DND-41 (cell line): Measurements from ENCODE around the gene RUNX1.

Experiments used
- ATAC-seq: fragments of 200-7000 bp; cut with Tn5 transposase; 3 replicates; pipeline ENCODE4 v1.9.1; 2021; ENCODE audit warnings: low read depth; ENCODE audit not compliant: insufficient read depth
- DNase-seq: peaks from one replicate; pipeline ENCODE4 v3.0.0-alpha.2; 2020
- H2AFZ ChIP-seq: 2 replicates; pipeline ENCODE4 v1.6.0; 2012; ENCODE audit warnings: low read depth, low read length
- H3K27ac ChIP-seq: 2 replicates; pipeline ENCODE4 v1.5.1; 2012; ENCODE audit warnings: low read length, inconsistent platforms
- H3K27me3 ChIP-seq: fragments of 200-600 bp; sonication (generic); 2 replicates; pipeline ENCODE4 v1.6.0; 2012; ENCODE audit warnings: low read length, mild to moderate bottlenecking, inconsistent platforms; ENCODE audit not compliant: insufficient read depth, poor library complexity
- H3K36me3 ChIP-seq: 2 replicates; pipeline ENCODE4 v1.5.1; 2012; ENCODE audit warnings: low read length, inconsistent platforms; ENCODE audit not compliant: insufficient read depth
- H3K4me1 ChIP-seq: 2 replicates; pipeline ENCODE4 v1.5.1; 2012; ENCODE audit warnings: mild to moderate bottlenecking, low read length; ENCODE audit not compliant: insufficient read depth
- H3K4me2 ChIP-seq: 2 replicates; pipeline ENCODE4 v1.6.0; 2012; ENCODE audit warnings: mild to moderate bottlenecking, moderate library complexity, low read length, inconsistent platforms; ENCODE audit not compliant: insufficient read depth
- H3K4me3 ChIP-seq, 2 experiments: fragments of 200-600 bp in 1 of 2; shearing (Covaris generic) in 1 of 2; 2 replicates each; pipeline ENCODE4 v1.5.1; 2012 to 2016; ENCODE audit warnings: inconsistent platforms in 2 of 2, low read length in 2 of 2, mild to moderate bottlenecking in 2 of 2, low read depth in 1 of 2, moderate library complexity in 1 of 2
- H3K79me2 ChIP-seq: 2 replicates; pipeline ENCODE4 v1.6.0; 2012; ENCODE audit warnings: low read length, inconsistent platforms; ENCODE audit not compliant: insufficient read depth
- H3K9ac ChIP-seq: 2 replicates; pipeline ENCODE4 v1.6.0; 2012; ENCODE audit warnings: low read depth, mild to moderate bottlenecking, inconsistent platforms, low read length, moderate library complexity
- H3K9me3 ChIP-seq: 2 replicates; pipeline ENCODE4 v1.5.1; 2012; ENCODE audit warnings: low read length, moderate library complexity, mild to moderate bottlenecking, inconsistent platforms; ENCODE audit not compliant: insufficient read depth, severe bottlenecking
- H4K20me1 ChIP-seq: 2 replicates; pipeline ENCODE4 v1.6.0; 2012; ENCODE audit warnings: low read length; ENCODE audit not compliant: insufficient read depth
- EZH2 ChIP-seq: IDR thresholded peaks from 3 replicates; pipeline ENCODE4 v1.6.1; 2012; ENCODE audit warnings: borderline replicate concordance, low read depth, mild to moderate bottlenecking, moderate library complexity, low read length, inconsistent platforms; ENCODE audit not compliant: severe bottlenecking
- TF ChIP-seq, protein P1 (sequence below): IDR thresholded peaks from 2 replicates; pipeline ENCODE4 v1.5.1; 2012; ENCODE audit warnings: borderline replicate concordance, low read length, moderate library complexity, mild to moderate bottlenecking; ENCODE audit not compliant: poor library complexity, severe bottlenecking; ENCODE audit errors: extremely low read depth

Gene RUNX1

DNA sequence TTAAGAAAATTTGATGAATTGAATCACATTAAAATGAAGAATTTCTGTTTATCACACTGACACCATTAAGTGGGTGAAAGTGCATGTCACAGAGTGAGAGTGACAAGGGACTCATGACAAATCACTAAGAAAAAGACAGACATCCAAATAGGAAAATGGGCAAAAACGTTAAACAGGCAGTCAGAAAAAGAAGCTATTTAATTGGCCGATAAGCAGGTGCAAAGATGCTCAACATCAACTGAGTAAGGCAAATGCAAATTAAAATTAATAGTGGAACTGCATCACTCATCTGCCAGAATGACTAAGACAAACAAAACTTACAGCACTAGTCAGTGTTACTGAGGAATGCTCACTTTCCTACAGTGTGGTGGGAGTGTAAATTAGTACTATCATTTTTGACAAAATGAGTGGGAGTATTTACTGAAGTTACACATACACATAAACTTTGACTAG, 39.2 kb upstream of the RUNX1 start:
- DNase-seq (no peak), ATAC-seq (no peak)
- Histone ChIP-seq H3K9ac (no peak overlapping the region), H3K36me3 (no peaks in the 10 kb centered on the region), H3K79me2 (no peaks in the 10 kb centered on the region), H3K9me3 (no peaks in the 10 kb centered on the region), H3K27me3 (no peaks in the 10 kb centered on the region), H3K4me1 (no peaks in the 10 kb centered on the region), H4K20me1 (no peaks in the 10 kb centered on the region), H3K4me3 (no peak overlapping the region), H3K4me2 (no peak overlapping the region), H3K27ac (no peak overlapping the region), H2AFZ (no peak overlapping the region)
- no peak for TF ChIP-seq EZH2
- TF ChIP-seq, protein P1, sequence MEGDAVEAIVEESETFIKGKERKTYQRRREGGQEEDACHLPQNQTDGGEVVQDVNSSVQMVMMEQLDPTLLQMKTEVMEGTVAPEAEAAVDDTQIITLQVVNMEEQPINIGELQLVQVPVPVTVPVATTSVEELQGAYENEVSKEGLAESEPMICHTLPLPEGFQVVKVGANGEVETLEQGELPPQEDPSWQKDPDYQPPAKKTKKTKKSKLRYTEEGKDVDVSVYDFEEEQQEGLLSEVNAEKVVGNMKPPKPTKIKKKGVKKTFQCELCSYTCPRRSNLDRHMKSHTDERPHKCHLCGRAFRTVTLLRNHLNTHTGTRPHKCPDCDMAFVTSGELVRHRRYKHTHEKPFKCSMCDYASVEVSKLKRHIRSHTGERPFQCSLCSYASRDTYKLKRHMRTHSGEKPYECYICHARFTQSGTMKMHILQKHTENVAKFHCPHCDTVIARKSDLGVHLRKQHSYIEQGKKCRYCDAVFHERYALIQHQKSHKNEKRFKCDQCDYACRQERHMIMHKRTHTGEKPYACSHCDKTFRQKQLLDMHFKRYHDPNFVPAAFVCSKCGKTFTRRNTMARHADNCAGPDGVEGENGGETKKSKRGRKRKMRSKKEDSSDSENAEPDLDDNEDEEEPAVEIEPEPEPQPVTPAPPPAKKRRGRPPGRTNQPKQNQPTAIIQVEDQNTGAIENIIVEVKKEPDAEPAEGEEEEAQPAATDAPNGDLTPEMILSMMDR = no peak

DNA sequence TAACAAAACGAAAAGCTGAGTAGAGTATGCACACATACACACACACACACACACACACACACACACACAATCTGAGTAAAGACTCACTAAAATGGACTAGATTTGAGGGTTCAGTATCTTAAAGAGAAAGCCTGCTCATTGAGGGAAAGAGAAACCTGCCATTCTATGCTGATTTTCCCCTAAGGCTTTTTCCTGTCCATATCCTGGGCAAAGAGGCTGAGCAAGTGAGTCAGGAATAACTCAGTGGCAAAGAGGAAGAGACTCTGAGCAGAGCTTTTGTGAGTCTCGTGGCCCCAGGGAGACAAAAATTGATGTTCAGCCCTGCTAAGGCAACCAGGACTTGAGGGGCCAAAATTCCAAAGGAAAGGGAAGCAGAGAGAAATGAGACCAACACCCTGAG, 37.3 kb upstream of the RUNX1 start:
- no peak overlapping the region for H3K4me3 ChIP-seq
- no peak for DNase-seq
- ATAC-seq = no peak
- no peaks in the 10 kb centered on the region for H3K9me3 ChIP-seq
- no peaks in the 10 kb centered on the region for H3K79me2 ChIP-seq
- H3K27me3 ChIP-seq = no peaks in the 10 kb centered on the region
- H3K36me3 ChIP-seq = no peaks in the 10 kb centered on the region
- TF ChIP-seq, protein P1 = no peak
- TF ChIP-seq EZH2 = no peak
- H2AFZ ChIP-seq = no peak overlapping the region
- no peak overlapping the region for H3K27ac ChIP-seq
- H4K20me1 ChIP-seq = no peaks in the 10 kb centered on the region
- H3K4me1 ChIP-seq = no peaks in the 10 kb centered on the region
- no peak overlapping the region for H3K9ac ChIP-seq
- no peak overlapping the region for H3K4me2 ChIP-seq

DNA sequence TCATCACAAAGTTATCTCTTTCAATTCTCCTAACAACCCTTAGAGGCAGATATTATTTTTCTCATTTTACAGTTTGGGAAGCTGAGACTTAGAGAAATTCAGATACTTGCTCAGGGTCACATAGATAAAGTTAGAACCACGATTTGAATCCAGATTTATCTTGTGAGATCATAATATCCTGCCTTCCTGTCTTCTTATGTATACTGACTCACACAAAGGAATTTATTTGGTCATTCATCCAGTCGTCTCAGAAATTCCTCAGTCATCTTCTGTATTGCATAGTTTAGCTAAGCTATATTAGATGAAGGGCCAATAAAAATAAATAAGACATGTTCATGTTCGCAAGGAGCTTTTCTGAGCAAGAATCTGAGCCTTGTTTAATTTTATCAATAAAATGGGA, 35.8 kb upstream of the RUNX1 start:
- no peak for DNase-seq

More for the DNA sequence above, 35.8 kb upstream of the RUNX1 start:
- no peaks in the 10 kb centered on the region for H3K27me3 ChIP-seq
- no peaks in the 10 kb centered on the region for H4K20me1 ChIP-seq
- no peak overlapping the region for H2AFZ ChIP-seq
- no peaks in the 10 kb centered on the region for H3K79me2 ChIP-seq
- no peaks in the 10 kb centered on the region for H3K36me3 ChIP-seq
- no peak overlapping the region for H3K27ac ChIP-seq
- H3K4me3 ChIP-seq = no peak overlapping the region
- H3K9me3 ChIP-seq = no peaks in the 10 kb centered on the region
- no peak for TF ChIP-seq EZH2
- TF ChIP-seq, protein P1 = no peak
- ATAC-seq = no peak
- no peak overlapping the region for H3K4me2 ChIP-seq
- H3K9ac ChIP-seq = no peak overlapping the region
- H3K4me1 ChIP-seq = no peaks in the 10 kb centered on the region
